Natural killer cell (primary cell): Measurements from ENCODE around the gene BCL2L1. TPM values are rescaled to one million over a fixed set of nuclear protein-coding genes. Genes with fewer than 3 reads are reported as not detected.
A peak's percentile ranks its signal among the peaks of the same experiment; 100 is the strongest.

Source experiments
- ATAC-seq, 3 donors: fragments of 150-1000 bp in 2 of 3; fragments of 200-7000 bp in 1 of 3; cut with Tn5 transposase; 1 replicate in 1 of 3; 2 replicates in 2 of 3; pipeline ENCODE4 v1.10.0; 2021; ENCODE audit warnings: mild to moderate bottlenecking in 2 of 3, moderate library complexity in 2 of 3
- DNase-seq, 2 donors: peaks; one replicate each; pipeline versions ENCODE4 v3.0.0 to v3.0.0-alpha.2; 2013 to 2021; ENCODE audit warnings: mixed read lengths in 1 of 2
- H3K27ac ChIP-seq: one replicate; pipeline ENCODE4 v1.5.1; 2013; ENCODE audit warnings: mild to moderate bottlenecking, low read length
- H3K27me3 ChIP-seq: one replicate; pipeline ENCODE4 v1.6.1; 2013; ENCODE audit warnings: low read length; ENCODE audit not compliant: control insufficient read depth, insufficient read depth
- H3K36me3 ChIP-seq: one replicate; pipeline ENCODE4 v1.6.1; 2013; ENCODE audit warnings: low read length; ENCODE audit not compliant: control insufficient read depth, insufficient read depth
- H3K4me1 ChIP-seq: one replicate; pipeline ENCODE4 v1.6.1; 2013; ENCODE audit warnings: low read length; ENCODE audit not compliant: control insufficient read depth, insufficient read depth
- H3K4me3 ChIP-seq: one replicate; pipeline ENCODE4 v1.5.1; 2013; ENCODE audit warnings: low read length
- H3K9me3 ChIP-seq: one replicate; pipeline ENCODE4 v1.6.1; 2013; ENCODE audit warnings: low read length; ENCODE audit not compliant: control insufficient read depth, insufficient read depth
- H3K27ac Mint-ChIP-seq, 2 donors: one replicate each; pipeline ENCODE4 v1.8.0; 2022; ENCODE audit warnings: mild to moderate bottlenecking in 2 of 2, mixed read lengths in 2 of 2, moderate library complexity in 1 of 2
- H3K27me3 Mint-ChIP-seq, 2 donors: one replicate each; pipeline ENCODE4 v1.8.0; 2022; ENCODE audit warnings: low read depth in 2 of 2, mixed read lengths in 2 of 2
- H3K36me3 Mint-ChIP-seq: one replicate; pipeline ENCODE4 v1.8.0; 2022; ENCODE audit warnings: mixed read lengths
- H3K4me1 Mint-ChIP-seq, 2 donors: one replicate each; pipeline ENCODE4 v1.8.0; 2022; ENCODE audit warnings: mixed read lengths in 2 of 2
- H3K4me3 Mint-ChIP-seq: one replicate; pipeline ENCODE4 v1.8.0; 2022; ENCODE audit warnings: mild to moderate bottlenecking, moderate library complexity, mixed read lengths
- H3K9me3 Mint-ChIP-seq, 2 donors: one replicate each; pipeline ENCODE4 v1.8.0; 2022; ENCODE audit warnings: mixed read lengths in 2 of 2
- WGBS: methylation state at CpG from one replicate; pipeline ENCODE4 v1.1.7; 2013; ENCODE audit warnings: missing lambda C conversion rate; ENCODE audit not compliant: insufficient coverage; 5-methylcytosine and 5-hydroxymethylcytosine counted together
- intact Hi-C: fragments of 100-400 bp; cut with micrococcal nuclease; formaldehyde crosslinking; loops from one replicate; pipeline ENCODE4 v1.14.2; 2022
- total RNA-seq, 4 donors: library from RNA; stranded (reverse); fragments of 120-200 nt in 1 of 4; gene quantifications; one replicate each; pipeline versions ENCODE4 v1.2.3 to v1.2.4, GENCODE V29; 2013 to 2022
- TF ChIP-seq, protein P1 (sequence below): fragments of 200-600 bp; IDR thresholded peaks from one replicate; pipeline ENCODE4 v1.8.0; 2022; ENCODE audit warnings: antibody characterized with exemption

BCL2L1 gene
- total RNA-seq, 3 donors from 2014 or later (not counting 1 experiment from before 2014, with no cell fraction given) = 67.4 to 92.6 (median 78.6) TPM

DNA sequence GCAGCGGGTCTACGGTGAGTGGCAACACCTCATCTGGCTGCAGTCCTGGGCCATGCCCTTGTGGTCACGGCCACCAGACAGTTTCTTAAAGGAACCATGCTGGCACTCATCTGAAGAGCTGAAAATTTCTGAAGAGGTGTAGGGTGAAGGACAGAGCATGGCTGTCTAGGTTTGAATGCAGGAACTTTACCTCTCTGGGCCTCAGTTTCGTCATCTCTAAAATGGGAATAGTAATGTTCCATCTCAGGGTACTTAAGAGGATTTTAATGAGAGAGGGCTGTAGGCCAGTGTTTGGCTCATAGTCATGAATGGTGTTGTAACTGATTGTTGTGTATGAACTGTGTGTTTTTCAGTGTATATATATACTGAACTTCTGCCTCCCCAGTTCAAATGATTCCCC lies 79.1 kb downstream of the BCL2L1 start:
- peaks cover 11 to 16% of the 10 kb centered on the region in 2 donors for H3K4me1 Mint-ChIP-seq
- peaks cover 11% of the 10 kb centered on the region for H3K4me1 ChIP-seq
- H3K27me3 ChIP-seq = no peaks in the 10 kb centered on the region
- H3K9me3 Mint-ChIP-seq = no peaks in the 10 kb centered on the region
- H3K27ac Mint-ChIP-seq = no peak overlapping the region
- H3K4me3 ChIP-seq = no peak overlapping the region
- no peak for ATAC-seq
- no peak for DNase-seq
- intact Hi-C loops = no loop called here
- peaks cover 19 to 23% of the 10 kb centered on the region in 2 donors for H3K27me3 Mint-ChIP-seq
- H3K36me3 ChIP-seq = no peaks in the 10 kb centered on the region
- TF ChIP-seq, protein P1, sequence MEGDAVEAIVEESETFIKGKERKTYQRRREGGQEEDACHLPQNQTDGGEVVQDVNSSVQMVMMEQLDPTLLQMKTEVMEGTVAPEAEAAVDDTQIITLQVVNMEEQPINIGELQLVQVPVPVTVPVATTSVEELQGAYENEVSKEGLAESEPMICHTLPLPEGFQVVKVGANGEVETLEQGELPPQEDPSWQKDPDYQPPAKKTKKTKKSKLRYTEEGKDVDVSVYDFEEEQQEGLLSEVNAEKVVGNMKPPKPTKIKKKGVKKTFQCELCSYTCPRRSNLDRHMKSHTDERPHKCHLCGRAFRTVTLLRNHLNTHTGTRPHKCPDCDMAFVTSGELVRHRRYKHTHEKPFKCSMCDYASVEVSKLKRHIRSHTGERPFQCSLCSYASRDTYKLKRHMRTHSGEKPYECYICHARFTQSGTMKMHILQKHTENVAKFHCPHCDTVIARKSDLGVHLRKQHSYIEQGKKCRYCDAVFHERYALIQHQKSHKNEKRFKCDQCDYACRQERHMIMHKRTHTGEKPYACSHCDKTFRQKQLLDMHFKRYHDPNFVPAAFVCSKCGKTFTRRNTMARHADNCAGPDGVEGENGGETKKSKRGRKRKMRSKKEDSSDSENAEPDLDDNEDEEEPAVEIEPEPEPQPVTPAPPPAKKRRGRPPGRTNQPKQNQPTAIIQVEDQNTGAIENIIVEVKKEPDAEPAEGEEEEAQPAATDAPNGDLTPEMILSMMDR = no peak
- no peaks in the 10 kb centered on the region for H3K36me3 Mint-ChIP-seq
- no peaks in the 10 kb centered on the region for H3K9me3 ChIP-seq
- H3K27ac ChIP-seq = no peak overlapping the region
- 62% methylated on average over 4 of the region's 4 CpGs for WGBS
- no peak overlapping the region for H3K4me3 Mint-ChIP-seq

DNA sequence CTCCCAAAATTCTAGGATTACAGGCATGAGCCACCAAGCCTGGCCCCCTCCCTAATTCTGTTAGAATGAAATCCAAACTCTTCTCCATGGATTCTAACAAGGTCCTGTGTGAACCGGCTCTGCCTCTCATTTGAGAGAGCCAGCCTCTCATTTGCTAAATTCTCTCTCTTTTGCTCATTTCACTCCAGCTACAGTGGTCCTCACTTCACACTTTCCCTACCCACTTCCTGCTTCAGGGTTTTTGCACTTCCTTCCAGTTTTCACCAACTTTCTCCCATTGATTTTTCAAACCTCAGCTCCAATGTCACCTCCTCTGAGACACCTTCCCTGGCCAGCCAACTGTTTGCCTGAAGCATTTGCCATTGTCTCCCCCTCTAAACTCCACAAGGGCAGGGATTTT lies 79.8 kb downstream of the BCL2L1 start:
- no peak overlapping the region for H3K27ac Mint-ChIP-seq
- Histone ChIP-seq H3K9me3 (no peaks in the 10 kb centered on the region), H3K4me1 (peaks cover 11% of the 10 kb centered on the region), H3K27me3 (no peaks in the 10 kb centered on the region), H3K27ac (no peak overlapping the region), H3K36me3 (no peaks in the 10 kb centered on the region), H3K4me3 (no peak overlapping the region)
- H3K36me3 Mint-ChIP-seq = no peaks in the 10 kb centered on the region
- peaks cover 19 to 23% of the 10 kb centered on the region in 2 donors for H3K27me3 Mint-ChIP-seq
- H3K4me3 Mint-ChIP-seq = no peak overlapping the region
- no peak for DNase-seq
- 20% methylated on average over 1 of the region's 1 CpG for WGBS
- H3K4me1 Mint-ChIP-seq = peaks cover 11 to 16% of the 10 kb centered on the region in 2 donors
- intact Hi-C loops = no loop called here
- TF ChIP-seq, protein P1 = no peak
- no peaks in the 10 kb centered on the region for H3K9me3 Mint-ChIP-seq
- ATAC-seq = no peak

DNA sequence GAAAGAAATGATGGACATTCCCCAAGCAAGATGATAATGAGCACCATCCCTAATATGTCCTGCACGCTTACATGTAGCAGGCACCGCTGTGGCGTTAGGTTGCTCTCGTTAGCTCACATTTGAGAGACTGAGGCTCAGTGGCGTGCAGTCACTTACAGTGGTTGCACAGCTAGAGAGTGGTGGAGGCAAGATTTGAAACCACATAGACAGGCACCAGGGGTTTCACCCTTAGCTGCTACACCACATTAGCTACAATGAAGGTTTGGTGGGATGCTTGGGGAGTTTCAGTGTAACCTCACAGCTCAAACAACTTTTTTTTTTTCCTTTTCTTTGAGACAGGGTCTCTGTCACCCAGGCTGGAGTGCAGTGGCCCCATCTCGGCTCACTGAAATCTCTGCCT lies 81.3 kb downstream of the BCL2L1 start:
- H3K27me3 ChIP-seq = no peaks in the 10 kb centered on the region
- Mint-ChIP-seq H3K27me3 (peaks cover 19 to 23% of the 10 kb centered on the region in 2 donors), H3K9me3 (no peaks in the 10 kb centered on the region), H3K4me3 (no peak overlapping the region), H3K4me1 (peaks cover 11 to 16% of the 10 kb centered on the region in 2 donors), H3K27ac (no peak overlapping the region), H3K36me3 (no peaks in the 10 kb centered on the region)
- ATAC-seq = peak in 1 of 3 donors; percentile 37
- intact Hi-C loops = no loop called here
- no peak overlapping the region for H3K4me3 ChIP-seq
- H3K4me1 ChIP-seq = peaks cover 11% of the 10 kb centered on the region
- TF ChIP-seq, protein P1 = no peak
- no peak for DNase-seq
- H3K9me3 ChIP-seq = no peaks in the 10 kb centered on the region
- WGBS = 78% methylated on average over 6 of the region's 6 CpGs
- no peaks in the 10 kb centered on the region for H3K36me3 ChIP-seq
- no peak overlapping the region for H3K27ac ChIP-seq

DNA sequence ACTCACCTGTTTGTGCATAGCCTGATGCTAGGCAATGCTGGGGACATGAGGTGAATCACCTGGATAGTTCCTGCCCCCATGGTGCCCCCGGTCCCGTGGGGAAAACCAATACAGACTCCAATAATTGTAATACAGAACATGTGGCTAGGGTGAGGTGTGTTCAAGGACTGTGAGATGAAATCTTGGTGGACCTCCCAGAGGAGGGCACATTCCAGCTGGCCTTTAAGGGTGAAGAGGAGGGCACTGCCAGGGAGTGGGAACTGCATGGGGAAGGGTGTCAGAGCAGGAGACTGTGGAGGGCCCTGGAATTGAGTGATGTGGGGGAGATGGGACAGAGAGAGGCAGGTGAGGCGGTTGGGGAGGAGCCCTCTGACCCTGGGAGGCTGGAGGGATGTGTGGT lies 82.4 kb downstream of the BCL2L1 start:
- no peak overlapping the region for H3K27ac ChIP-seq
- TF ChIP-seq, protein P1 = no peak
- H3K36me3 ChIP-seq = no peaks in the 10 kb centered on the region
- H3K4me3 Mint-ChIP-seq = no peak overlapping the region
- H3K9me3 Mint-ChIP-seq = no peaks in the 10 kb centered on the region
- H3K4me1 ChIP-seq = peaks cover 11% of the 10 kb centered on the region
- ATAC-seq = no peak
- H3K9me3 ChIP-seq = no peaks in the 10 kb centered on the region
- H3K36me3 Mint-ChIP-seq = no peaks in the 10 kb centered on the region
- intact Hi-C loops = no loop called here
- H3K27ac Mint-ChIP-seq = no peak overlapping the region
- WGBS = 93% methylated on average over 1 of the region's 3 CpGs
- H3K4me1 Mint-ChIP-seq = peaks cover 11 to 16% of the 10 kb centered on the region in 2 donors
- no peaks in the 10 kb centered on the region for H3K27me3 ChIP-seq
- H3K4me3 ChIP-seq = no peak overlapping the region
- peaks cover 19 to 23% of the 10 kb centered on the region in 2 donors for H3K27me3 Mint-ChIP-seq
- no peak for DNase-seq
